GM23248 (cell line): Measurements from ENCODE around the gene LAMTOR2. TPM values are rescaled to one million over a fixed set of nuclear protein-coding genes. Genes with fewer than 3 reads are reported as not detected.

ENCODE experiments used
- DNase-seq: peaks from one replicate; pipeline ENCODE4 v3.0.0-alpha.2; 2015
- H2AFZ ChIP-seq: fragments of 200-600 bp; sonication (generic); 2 replicates; pipeline ENCODE4 v1.6.1; 2016; ENCODE audit warnings: antibody characterized with exemption
- H3F3A ChIP-seq: fragments of 200-600 bp; sonication (generic); 2 replicates; pipeline ENCODE4 v1.6.1; 2016; ENCODE audit warnings: mild to moderate bottlenecking, antibody characterized with exemption, mixed run types; ENCODE audit not compliant: insufficient read depth
- H3K27ac ChIP-seq: fragments of 200-600 bp; sonication (generic); 2 replicates; pipeline ENCODE4 v1.5.1; 2016; ENCODE audit warnings: mild to moderate bottlenecking
- H3K27me3 ChIP-seq: fragments of 200-600 bp; sonication (generic); replicated peaks from 2 replicates; pipeline ENCODE4 v1.6.1; 2016; ENCODE audit warnings: mild to moderate bottlenecking; ENCODE audit not compliant: insufficient read depth
- H3K36me3 ChIP-seq: fragments of 200-600 bp; sonication (generic); 2 replicates; pipeline ENCODE4 v1.6.1; 2016; ENCODE audit warnings: low read depth, mild to moderate bottlenecking
- H3K4me1 ChIP-seq: fragments of 200-600 bp; sonication (generic); 2 replicates; pipeline ENCODE4 v1.6.1; 2016; ENCODE audit warnings: mild to moderate bottlenecking; ENCODE audit not compliant: insufficient read depth
- H3K4me2 ChIP-seq: fragments of 200-600 bp; sonication (generic); one replicate; pipeline ENCODE4 v1.6.1; 2016; ENCODE audit warnings: mild to moderate bottlenecking; ENCODE audit not compliant: unreplicated experiment
- H3K4me3 ChIP-seq: fragments of 200-600 bp; sonication (generic); 2 replicates; pipeline ENCODE4 v1.5.1; 2016; ENCODE audit warnings: mild to moderate bottlenecking
- H3K79me2 ChIP-seq: fragments of 200-600 bp; sonication (generic); 2 replicates; pipeline ENCODE4 v1.6.1; 2016; ENCODE audit warnings: mild to moderate bottlenecking; ENCODE audit not compliant: insufficient read depth
- H3K9ac ChIP-seq: fragments of 200-600 bp; sonication (generic); 2 replicates; pipeline ENCODE4 v1.6.1; 2016; ENCODE audit warnings: mild to moderate bottlenecking
- H3K9me2 ChIP-seq: fragments of 200-600 bp; sonication (generic); 2 replicates; pipeline ENCODE4 v1.6.1; 2016; ENCODE audit warnings: mixed run types, mild to moderate bottlenecking, moderate library complexity; ENCODE audit not compliant: insufficient read depth
- H3K9me3 ChIP-seq: fragments of 200-600 bp; sonication (generic); one replicate; pipeline ENCODE4 v1.6.1; 2017; ENCODE audit warnings: low read depth
- H4K20me1 ChIP-seq: fragments of 200-600 bp; sonication (generic); 2 replicates; pipeline ENCODE4 v1.6.0; 2016; ENCODE audit not compliant: insufficient read depth
- EZH2 ChIP-seq: fragments of 200-600 bp; sonication (generic); IDR thresholded peaks from 2 replicates; pipeline ENCODE4 v1.6.1; 2018; ENCODE audit warnings: antibody characterized with exemption, mild to moderate bottlenecking; ENCODE audit not compliant: insufficient read depth, poor library complexity, severe bottlenecking
- EZH2phosphoT487 ChIP-seq: fragments of 200-600 bp; sonication (generic); IDR thresholded peaks from 2 replicates; pipeline ENCODE4 v1.6.1; 2018; ENCODE audit warnings: antibody characterized with exemption, moderate library complexity, mild to moderate bottlenecking, low read depth; ENCODE audit not compliant: insufficient read depth
- WGBS, 2 experiments: methylation state at CpG; one replicate each; pipeline ENCODE4 v1.1.6; 2015 to 2017; ENCODE audit warnings: low lambda C conversion rate in 2 of 2, low coverage in 1 of 2; ENCODE audit errors: missing lambda C conversion rate in 2 of 2; 5-methylcytosine and 5-hydroxymethylcytosine counted together
- in situ Hi-C: fragments of 300-500 bp; cut with MboI; formaldehyde crosslinking; loops from 2 replicates; pipeline ENCODE4 v1.15.0; 2020
- polyA plus RNA-seq: library from polyadenylated mRNA; unstranded; fragments of >200 nt; fragmentation: Nextera tagmentation; extraction: Ambion mirVana; gene quantifications from 2 replicates; pipeline ENCODE4 v1.2.1, GENCODE V29; 2016
- total RNA-seq: library from RNA; depleted of rRNA; stranded (reverse); fragments of >200 nt; shearing (Covaris generic); gene quantifications from 2 replicates; pipeline ENCODE4 v1.2.3, GENCODE V29; 2014

Gene LAMTOR2
- total and polyA plus RNA-seq, 2 experiments from 2014 or later: 41.3 to 143 TPM

DNA sequence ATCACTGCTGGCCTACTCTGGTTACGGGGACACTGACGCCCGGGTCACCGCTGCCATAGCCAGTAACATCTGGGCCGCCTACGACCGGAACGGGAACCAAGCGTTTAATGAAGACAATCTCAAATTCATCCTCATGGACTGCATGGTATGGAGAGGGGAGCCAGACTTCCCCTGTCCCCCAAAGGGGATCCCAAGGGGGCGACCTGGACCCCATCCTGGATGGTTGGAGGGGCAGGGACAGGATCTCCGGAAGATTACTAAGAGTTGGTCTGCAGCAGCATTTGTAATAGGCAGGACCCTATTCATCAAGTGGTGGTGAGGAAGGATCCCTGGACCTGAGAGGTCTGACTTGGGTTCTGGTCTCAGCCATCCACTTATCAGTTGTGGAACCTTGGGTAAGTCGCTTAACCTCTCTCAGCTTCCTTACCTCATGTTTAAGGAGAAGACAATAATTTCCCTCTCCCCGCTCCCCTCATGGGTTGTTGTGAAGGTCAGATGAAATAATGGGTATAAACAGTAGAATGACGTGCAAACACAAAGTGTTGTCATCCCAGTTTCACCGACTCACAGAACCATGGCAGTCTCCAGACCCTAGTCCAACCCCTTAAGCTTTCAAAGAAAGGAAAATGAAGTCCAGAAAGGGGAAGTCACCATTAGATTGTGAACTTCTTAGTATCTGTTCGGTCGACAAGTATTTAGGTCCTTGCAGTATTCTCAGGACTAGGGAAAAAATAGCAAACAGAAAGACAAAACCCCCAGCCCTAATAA lies 883 bp downstream of the LAMTOR2 start:
- TF ChIP-seq EZH2 (no peak), EZH2phosphoT487 (no peak)
- H3K9me3 ChIP-seq: no peaks in the 10 kb centered on the region
- H4K20me1 ChIP-seq: no peaks in the 10 kb centered on the region
- H3K4me1 ChIP-seq: peaks cover 8% of the 10 kb centered on the region
- peak overlapping the region; percentile 94 for H2AFZ ChIP-seq
- H3K27me3 ChIP-seq: no peaks in the 10 kb centered on the region
- 21 to 24% methylated on average over 17 of the region's 17 CpGs for WGBS, 2 experiments
- peak overlapping the region; percentile 90 for H3K4me2 ChIP-seq
- H3K4me3 ChIP-seq: peak overlapping the region; percentile 86
- peaks cover 4% of the 10 kb centered on the region; the same call in 1 of the 2 replicates for H3F3A ChIP-seq
- peak overlapping the region; percentile 42 for H3K27ac ChIP-seq
- H3K9me2 ChIP-seq: no peaks in the 10 kb centered on the region
- in situ Hi-C loops: no loop called here
- peak overlapping the region; percentile 83 for H3K9ac ChIP-seq
- H3K79me2 ChIP-seq: peaks cover 27% of the 10 kb centered on the region
- DNase-seq: peak; percentile 54
- no peaks in the 10 kb centered on the region for H3K36me3 ChIP-seq

DNA sequence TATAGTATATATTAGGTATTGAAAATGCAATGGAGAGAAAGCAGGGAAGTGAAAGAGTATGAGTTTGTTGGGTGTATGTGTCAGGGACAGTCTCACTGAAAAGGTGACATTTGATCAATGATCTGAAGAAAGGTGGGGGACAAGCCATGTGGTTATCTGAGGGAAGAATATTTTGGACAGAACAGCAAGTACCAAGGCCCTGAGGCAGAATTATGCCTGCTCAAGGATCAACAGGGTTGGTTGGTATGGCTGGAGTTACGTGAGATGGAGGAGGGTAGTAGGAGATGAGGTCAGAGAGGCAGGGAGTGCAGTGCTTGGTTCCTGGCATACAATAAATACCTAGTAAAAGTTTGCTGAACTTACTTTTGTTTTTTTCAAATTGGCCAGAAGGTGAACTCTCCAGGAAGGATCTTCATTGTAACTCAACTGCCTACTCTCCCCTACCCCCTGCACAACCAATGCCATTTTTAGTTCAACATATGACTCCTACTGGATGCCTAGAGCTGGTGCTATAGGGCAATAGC lies 1.8 kb downstream of the LAMTOR2 start:
- H3K36me3 ChIP-seq: no peaks in the 10 kb centered on the region
- H2AFZ ChIP-seq: no peak overlapping the region
- H4K20me1 ChIP-seq: no peaks in the 10 kb centered on the region
- TF ChIP-seq EZH2: no peak
- TF ChIP-seq EZH2phosphoT487: no peak
- H3K9me3 ChIP-seq: no peaks in the 10 kb centered on the region
- no peak for DNase-seq
- H3K4me3 ChIP-seq: no peak overlapping the region
- H3F3A ChIP-seq: peaks cover 4% of the 10 kb centered on the region; the same call in 1 of the 2 replicates
- no peak overlapping the region for H3K27ac ChIP-seq
- H3K27me3 ChIP-seq: no peaks in the 10 kb centered on the region
- H3K79me2 ChIP-seq: peaks cover 27% of the 10 kb centered on the region
- in situ Hi-C loops: no loop called here
- WGBS, 2 experiments: 100% methylated on average over 1 of the region's 1 CpG
- H3K4me2 ChIP-seq: no peak overlapping the region
- peaks cover 8% of the 10 kb centered on the region for H3K4me1 ChIP-seq
- H3K9ac ChIP-seq: no peak overlapping the region
- no peaks in the 10 kb centered on the region for H3K9me2 ChIP-seq

DNA sequence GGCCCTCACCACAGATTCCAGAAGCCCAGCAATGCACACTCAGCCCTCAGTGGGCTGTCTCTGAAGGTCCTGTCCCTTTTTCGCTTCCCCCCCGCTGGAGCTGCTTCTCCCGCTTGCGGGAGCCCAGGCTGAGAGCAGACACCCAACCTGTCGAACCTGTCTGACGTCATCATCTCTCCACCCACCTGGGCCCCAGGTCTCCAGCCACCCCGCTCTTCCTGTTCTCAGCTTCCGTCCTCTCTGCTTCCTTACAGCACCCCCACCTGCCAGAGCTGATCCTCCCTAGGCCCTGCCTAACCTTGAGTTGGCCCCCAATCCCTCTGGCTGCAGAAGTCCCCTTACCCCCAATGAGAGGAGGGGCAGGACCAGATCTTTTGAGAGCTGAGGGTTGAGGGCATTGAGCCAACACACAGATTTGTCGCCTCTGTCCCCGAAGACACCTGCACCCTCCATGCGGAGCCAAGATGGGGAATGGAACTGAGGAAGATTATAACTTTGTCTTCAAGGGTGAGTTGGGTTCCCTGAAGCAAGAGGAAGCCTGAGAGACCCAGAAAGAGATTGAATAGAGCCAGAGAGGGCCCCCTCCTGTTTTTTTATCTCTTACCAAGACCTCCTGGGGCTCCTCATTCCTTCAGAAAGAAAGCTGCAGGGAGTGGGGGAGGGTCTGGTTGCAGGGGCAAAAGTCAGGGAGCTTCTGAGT lies 6.5 kb downstream of the LAMTOR2 start, which contains the start of gene RAB25:
TSS of gene RAB25 (plus strand) at position 224 of the 700 bp plus-strand sequence. CDS start at position 465, 241 bp downstream.
- in situ Hi-C loops: no loop called here
- DNase-seq: no peak
- H2AFZ ChIP-seq: no peak within 1 kb of the TSS

DNA sequence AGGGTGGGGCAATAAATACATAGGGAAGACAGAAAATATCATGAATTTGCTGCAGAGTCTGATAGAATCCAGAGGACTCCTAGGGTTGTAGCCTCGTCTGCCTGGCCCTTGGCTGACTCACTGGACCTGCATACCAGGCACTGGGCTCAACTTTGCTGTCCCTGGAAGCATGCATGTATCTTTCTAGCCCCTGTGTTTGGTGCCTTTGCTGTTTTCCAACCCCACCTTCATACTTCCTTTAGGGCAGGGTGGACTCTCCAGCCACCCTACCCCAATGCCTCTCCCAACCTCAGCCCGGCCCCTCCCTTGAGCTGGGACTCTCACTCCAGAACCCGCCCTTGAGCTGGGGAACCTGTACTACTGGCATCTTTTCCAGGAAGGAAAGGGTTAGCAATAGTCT lies 7.6 kb downstream of the LAMTOR2 start:
- DNase-seq: peak; percentile 53
- no peak overlapping the region for H3K9ac ChIP-seq
- WGBS, 2 experiments: 66 to 67% methylated on average over 3 of the region's 3 CpGs
- H3K27ac ChIP-seq: no peak overlapping the region
- no peaks in the 10 kb centered on the region for H3K79me2 ChIP-seq
- no peaks in the 10 kb centered on the region for H3K9me2 ChIP-seq
- no peak overlapping the region for H3K4me2 ChIP-seq
- H3K27me3 ChIP-seq: no peaks in the 10 kb centered on the region
- in situ Hi-C loops: no loop called here
- H3K36me3 ChIP-seq: no peaks in the 10 kb centered on the region
- no peak overlapping the region for H2AFZ ChIP-seq
- H4K20me1 ChIP-seq: no peaks in the 10 kb centered on the region
- TF ChIP-seq EZH2 (no peak), EZH2phosphoT487 (no peak)
- no peak overlapping the region for H3K4me3 ChIP-seq
- H3K9me3 ChIP-seq: no peaks in the 10 kb centered on the region
- H3K4me1 ChIP-seq: no peaks in the 10 kb centered on the region
- no peaks in the 10 kb centered on the region for H3F3A ChIP-seq

More for the DNA sequence above, 6.5 kb downstream of the LAMTOR2 start, which contains the start of gene RAB25:
- Histone ChIP-seq H3K79me2 (peaks cover 3% of the 10 kb centered on the region; the same call in 1 of the 2 replicates), H4K20me1 (no peaks in the 10 kb centered on the region), H3K27me3 (no peaks in the 10 kb centered on the region), H3K9ac (no peak within 1 kb of the TSS), H3K27ac (no peak within 1 kb of the TSS), H3K9me3 (no peaks in the 10 kb centered on the region), H3K4me3 (no peak within 1 kb of the TSS), H3K4me2 (no peak within 1 kb of the TSS), H3K36me3 (no peaks in the 10 kb centered on the region), H3F3A (no peaks in the 10 kb centered on the region), H3K4me1 (peaks cover 1% of the 10 kb centered on the region; the same call in 1 of the 2 replicates), H3K9me2 (no peaks in the 10 kb centered on the region)
- TF ChIP-seq EZH2phosphoT487 (no peak), EZH2 (no peak)
- 52 to 55% methylated on average over 11 of the region's 11 CpGs for WGBS, 2 experiments
